NCI-H2081 treated with DMSO at 0.1 percent for 48 hours (cell line): ENCODE results near the gene SMAD3.

ENCODE experiments used
- DNase-seq: peaks from one replicate; lab custom pipeline; 2025; lab: John Stamatoyannopoulos, UW

Gene SMAD3

GRCh38 chr15:67199881-67200763 lies 134.7 kb downstream of the SMAD3 start:
- DNase-seq: no peak

GRCh38 chr15:67201136-67201535 lies 135.7 kb downstream of the SMAD3 start:
- no peak for DNase-seq

DNA sequence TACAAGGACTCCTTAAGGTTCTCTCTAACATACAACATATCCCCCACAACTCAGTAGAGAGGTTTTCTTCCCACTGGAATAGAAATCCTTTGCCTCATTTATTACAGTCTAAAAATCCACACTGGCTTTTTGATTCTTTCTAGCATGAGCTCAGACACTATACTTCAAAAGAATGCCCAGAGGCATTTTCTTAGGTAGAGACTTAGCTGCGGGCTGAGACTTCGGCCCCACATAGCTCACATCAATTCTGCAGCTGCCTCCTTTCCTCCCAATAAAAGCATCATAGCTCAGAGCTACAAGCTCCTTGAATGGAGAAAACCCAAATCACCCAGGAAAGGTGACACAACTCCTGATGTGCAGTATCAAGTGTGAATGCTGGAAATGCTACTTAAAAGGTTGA lies 136.7 kb downstream of the SMAD3 start:
- no peak for DNase-seq

DNA sequence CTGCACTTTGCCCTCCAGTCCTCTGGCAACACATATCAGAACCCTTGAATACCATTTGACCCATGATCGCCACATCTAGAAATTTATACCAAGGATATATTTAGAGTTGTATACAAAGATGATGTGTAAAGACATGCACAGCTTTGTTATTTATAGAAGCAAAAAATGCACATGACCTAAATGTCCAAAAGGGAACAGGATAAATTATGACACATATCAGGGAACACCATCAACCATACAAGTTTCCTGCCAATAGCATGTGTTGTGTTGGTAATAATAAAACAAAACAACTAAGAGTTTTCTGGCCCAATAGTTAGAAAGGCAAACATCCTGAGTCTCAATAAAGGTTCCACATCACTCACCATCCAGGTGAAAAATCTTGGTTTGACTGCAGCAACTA lies 137.6 kb downstream of the SMAD3 start:
- no peak for DNase-seq

GRCh38 chr15:67207555-67208207 lies 142.3 kb downstream of the SMAD3 start:
- no peak for DNase-seq

GRCh38 chr15:67208396-67208795 lies 143.0 kb downstream of the SMAD3 start:
- DNase-seq: no peak

GRCh38 chr15:67210555-67211168 lies 145.3 kb downstream of the SMAD3 start:
- DNase-seq: no peak

- DNase-seq: no peak
These were observed 147.4 kb downstream of the SMAD3 start for GRCh38 chr15:67212684-67213367.

DNA sequence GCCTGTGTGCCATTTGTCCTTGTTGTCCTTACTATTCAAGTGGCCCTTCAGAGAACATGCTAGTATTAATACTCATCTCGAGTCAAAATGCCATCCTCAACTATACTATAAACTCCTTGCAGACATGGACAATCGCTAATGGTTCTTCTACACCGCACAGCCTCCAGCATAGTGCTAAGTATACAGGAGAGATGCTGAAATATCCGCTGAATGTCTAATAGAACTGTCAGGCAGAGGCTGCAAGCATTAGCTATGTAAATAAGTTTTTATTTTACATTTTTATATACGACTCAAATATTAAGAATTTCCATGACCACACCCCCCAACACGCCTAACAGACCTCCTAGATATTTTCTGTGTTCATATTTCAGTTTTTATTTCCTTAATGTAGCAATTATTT lies 149.7 kb downstream of the SMAD3 start:
- no peak for DNase-seq

DNA sequence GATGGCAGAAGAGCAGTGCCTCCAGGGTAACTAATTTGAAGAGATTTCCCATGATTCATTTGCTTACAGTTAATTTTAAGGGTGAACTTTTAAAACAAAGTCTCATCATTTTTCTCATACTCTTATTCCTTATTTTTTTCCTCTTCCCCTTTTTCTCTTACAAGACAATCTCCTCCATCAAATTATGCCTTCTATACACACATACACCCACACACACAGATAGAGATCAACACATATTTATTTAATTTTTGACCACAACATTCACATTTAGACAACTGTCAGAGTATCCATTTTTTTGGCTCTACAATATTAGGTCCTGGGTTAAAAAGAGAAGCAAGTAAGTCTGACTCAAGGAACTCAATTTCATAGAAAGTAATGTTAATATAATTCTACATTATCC lies 151.5 kb downstream of the SMAD3 start:
- DNase-seq: no peak

GRCh38 chr15:67218428-67218827 lies 153.0 kb downstream of the SMAD3 start:
- DNase-seq: no peak

DNA sequence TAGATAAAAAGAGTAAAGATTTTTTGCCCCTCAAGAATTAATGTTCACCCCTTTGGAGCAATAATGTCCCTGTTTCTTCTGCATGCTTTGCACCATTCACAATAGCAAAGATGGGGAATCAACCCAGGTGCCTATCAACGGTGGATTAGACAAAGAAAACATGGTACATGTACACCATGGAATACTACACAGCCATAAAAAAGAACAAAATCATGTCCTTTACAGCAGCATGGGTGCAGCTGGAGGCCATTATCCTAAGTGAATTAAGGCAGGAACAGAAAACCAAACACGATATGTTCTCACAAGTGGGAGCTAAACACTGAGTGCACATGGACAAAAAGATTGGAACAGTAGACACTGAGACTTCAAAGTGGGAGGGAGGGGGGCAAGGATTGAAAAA lies 153.9 kb downstream of the SMAD3 start:
- DNase-seq: no peak

GRCh38 chr15:67224889-67225288 lies 159.5 kb downstream of the SMAD3 start:
- DNase-seq: no peak

GRCh38 chr15:67225336-67225735 lies 159.9 kb downstream of the SMAD3 start:
- DNase-seq: no peak

DNA sequence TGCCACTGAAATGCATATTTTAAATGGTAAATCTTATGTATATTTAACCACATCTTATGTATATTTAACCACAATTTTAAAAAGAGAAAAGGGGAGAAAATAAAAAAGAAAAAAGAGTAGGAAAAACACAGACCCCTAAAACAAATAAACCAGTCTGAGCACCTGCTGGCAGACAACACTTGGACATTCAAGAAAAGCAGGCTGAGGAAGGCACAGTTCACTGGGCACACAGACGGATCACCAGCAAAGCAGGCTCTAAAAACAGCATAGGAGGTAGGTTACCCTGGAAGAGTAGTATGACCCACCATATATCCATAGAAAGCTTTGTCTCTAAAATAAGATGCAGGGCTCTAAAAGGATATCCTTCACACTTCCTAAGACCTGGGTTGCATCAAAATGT lies 162.0 kb downstream of the SMAD3 start:
- no peak for DNase-seq

GRCh38 chr15:67227846-67228245 lies 162.4 kb downstream of the SMAD3 start:
- DNase-seq: no peak

- DNase-seq: no peak
These were observed 162.9 kb downstream of the SMAD3 start for GRCh38 chr15:67228286-67228685.

GRCh38 chr15:67230504-67230903 lies 165.1 kb downstream of the SMAD3 start:
- DNase-seq: no peak

- DNase-seq: no peak
These were observed 167.2 kb downstream of the SMAD3 start for GRCh38 chr15:67232591-67232990.

- DNase-seq: no peak
These were observed 175.1 kb downstream of the SMAD3 start for GRCh38 chr15:67240235-67241131.

GRCh38 chr15:67241132-67241855 lies 175.9 kb downstream of the SMAD3 start:
- no peak for DNase-seq
